Effector CD8-positive, alpha-beta T cell (primary cell): ENCODE measurements around the gene GK.
"Not testable (repeated sequence)": the region's sequence is repeated elsewhere in the genome, so short reads cannot be mapped to it uniquely, and the experiment has no call there.

Source experiments
- DNase-seq: peaks from one replicate; lab custom pipeline; 2025; lab: John Stamatoyannopoulos, UW

Gene GK

GRCh38 chrX:30712214-30712613 lies 59.0 kb downstream of the GK start:
- DNase-seq = no peak

- DNase-seq = no peak
These were observed 59.9 kb downstream of the GK start for GRCh38 chrX:30713061-30713525.

- no peak for DNase-seq
These were observed 60.9 kb downstream of the GK start for GRCh38 chrX:30714138-30714537.

- DNase-seq = no peak
These were observed 62.8 kb downstream of the GK start for GRCh38 chrX:30715976-30716375.

- no peak for DNase-seq
These were observed 80.8 kb downstream of the GK start for GRCh38 chrX:30733852-30734660.

- no peak for DNase-seq
These were observed 81.6 kb downstream of the GK start for GRCh38 chrX:30734782-30735181.

- peak; percentile 34 for DNase-seq
These were observed 82.6 kb downstream of the GK start for GRCh38 chrX:30735839-30736238.

- DNase-seq = no peak
These were observed 88.3 kb downstream of the GK start for GRCh38 chrX:30741545-30741944.

- no peak for DNase-seq
These were observed 95.2 kb downstream of the GK start for GRCh38 chrX:30748342-30748960.

GRCh38 chrX:30751497-30751896 lies 98.3 kb downstream of the GK start:
- no peak for DNase-seq

- DNase-seq = no peak
These were observed 109.5 kb downstream of the GK start for GRCh38 chrX:30762755-30763154.

GRCh38 chrX:30773764-30774163 lies 120.5 kb downstream of the GK start:
- not testable (repeated sequence) for DNase-seq

GRCh38 chrX:30777575-30777974 lies 124.4 kb downstream of the GK start:
- no peak for DNase-seq

- no peak for DNase-seq
These were observed 126.3 kb downstream of the GK start for GRCh38 chrX:30779453-30780030.
